Gastrocnemius medialis (tissue), 4 donors: ENCODE data around the gene CTDSPL.

Experiments
- POLR2A ChIP-seq, 2 donors: fragments of 450-650 bp; IDR thresholded peaks; one replicate each; pipeline ENCODE4 v1.6.1; 2017; ENCODE audit warnings: antibody characterized with exemption in 2 of 2, mild to moderate bottlenecking in 2 of 2, moderate library complexity in 2 of 2
- TF ChIP-seq, protein P1 (sequence below), 5 experiments: fragments of 450-650 bp in 3 of 5; fragments of 200-600 bp in 2 of 5; sonication (generic) in 2 of 5; IDR thresholded peaks in 4 of 5; conservative IDR thresholded peaks in 1 of 5; 1 replicate in 4 of 5; 2 replicates in 1 of 5; pipeline ENCODE4 v1.5.1; 2016 to 2019; ENCODE audit warnings: antibody characterized with exemption in 5 of 5, mild to moderate bottlenecking in 3 of 5, moderate library complexity in 3 of 5

DNA sequence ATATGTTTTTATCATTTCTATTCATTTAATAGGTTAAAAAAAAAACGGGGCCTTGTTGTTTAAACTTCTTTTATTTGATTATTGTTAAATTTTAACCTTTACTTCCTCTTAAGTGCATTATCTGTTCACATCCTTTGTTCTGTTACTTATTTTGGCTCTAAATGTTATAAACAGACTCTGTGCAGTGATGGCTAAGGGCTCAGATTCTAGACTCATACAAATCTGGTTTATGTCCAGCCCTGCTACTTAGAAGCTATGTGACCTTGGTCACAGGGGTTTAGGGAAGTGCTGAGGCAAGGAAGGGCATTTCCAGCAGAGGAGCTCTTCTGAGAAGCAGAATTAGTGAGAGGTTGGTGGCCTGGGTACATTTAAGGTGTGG lies 73.6 kb downstream of the CTDSPL start:
- TF ChIP-seq, protein P1, sequence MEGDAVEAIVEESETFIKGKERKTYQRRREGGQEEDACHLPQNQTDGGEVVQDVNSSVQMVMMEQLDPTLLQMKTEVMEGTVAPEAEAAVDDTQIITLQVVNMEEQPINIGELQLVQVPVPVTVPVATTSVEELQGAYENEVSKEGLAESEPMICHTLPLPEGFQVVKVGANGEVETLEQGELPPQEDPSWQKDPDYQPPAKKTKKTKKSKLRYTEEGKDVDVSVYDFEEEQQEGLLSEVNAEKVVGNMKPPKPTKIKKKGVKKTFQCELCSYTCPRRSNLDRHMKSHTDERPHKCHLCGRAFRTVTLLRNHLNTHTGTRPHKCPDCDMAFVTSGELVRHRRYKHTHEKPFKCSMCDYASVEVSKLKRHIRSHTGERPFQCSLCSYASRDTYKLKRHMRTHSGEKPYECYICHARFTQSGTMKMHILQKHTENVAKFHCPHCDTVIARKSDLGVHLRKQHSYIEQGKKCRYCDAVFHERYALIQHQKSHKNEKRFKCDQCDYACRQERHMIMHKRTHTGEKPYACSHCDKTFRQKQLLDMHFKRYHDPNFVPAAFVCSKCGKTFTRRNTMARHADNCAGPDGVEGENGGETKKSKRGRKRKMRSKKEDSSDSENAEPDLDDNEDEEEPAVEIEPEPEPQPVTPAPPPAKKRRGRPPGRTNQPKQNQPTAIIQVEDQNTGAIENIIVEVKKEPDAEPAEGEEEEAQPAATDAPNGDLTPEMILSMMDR (IDR thresholded peaks at IDR 0.05 in 4 of 5, conservative IDR thresholded peaks at IDR 0.05 in 1 of 5) = no peak
- TF ChIP-seq POLR2A (IDR thresholded peaks at IDR 0.05) = no peak
